ENCODE results near the gene KRT74.

DNA sequence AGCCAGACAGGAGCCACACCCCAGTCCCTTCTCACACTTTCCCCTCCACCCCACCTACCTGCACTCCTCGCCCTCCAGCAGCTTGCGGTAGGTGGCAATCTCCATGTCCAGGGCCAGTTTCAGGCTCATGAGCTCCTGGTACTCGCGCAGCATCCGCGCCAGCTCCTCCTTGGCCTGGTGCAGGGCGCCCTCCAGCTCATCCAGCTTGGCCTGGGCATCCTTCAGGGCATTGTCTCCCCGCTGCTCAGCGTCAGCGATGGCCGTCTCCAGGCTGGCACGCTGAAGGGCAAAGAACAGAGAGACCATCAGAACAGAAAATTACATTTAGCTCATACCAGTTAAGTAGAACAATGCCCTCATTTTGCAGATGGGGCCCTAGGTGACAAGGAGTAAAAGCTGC is 5.5 kb downstream of the KRT74 start:
- TF ChIP-seq, protein P1, sequence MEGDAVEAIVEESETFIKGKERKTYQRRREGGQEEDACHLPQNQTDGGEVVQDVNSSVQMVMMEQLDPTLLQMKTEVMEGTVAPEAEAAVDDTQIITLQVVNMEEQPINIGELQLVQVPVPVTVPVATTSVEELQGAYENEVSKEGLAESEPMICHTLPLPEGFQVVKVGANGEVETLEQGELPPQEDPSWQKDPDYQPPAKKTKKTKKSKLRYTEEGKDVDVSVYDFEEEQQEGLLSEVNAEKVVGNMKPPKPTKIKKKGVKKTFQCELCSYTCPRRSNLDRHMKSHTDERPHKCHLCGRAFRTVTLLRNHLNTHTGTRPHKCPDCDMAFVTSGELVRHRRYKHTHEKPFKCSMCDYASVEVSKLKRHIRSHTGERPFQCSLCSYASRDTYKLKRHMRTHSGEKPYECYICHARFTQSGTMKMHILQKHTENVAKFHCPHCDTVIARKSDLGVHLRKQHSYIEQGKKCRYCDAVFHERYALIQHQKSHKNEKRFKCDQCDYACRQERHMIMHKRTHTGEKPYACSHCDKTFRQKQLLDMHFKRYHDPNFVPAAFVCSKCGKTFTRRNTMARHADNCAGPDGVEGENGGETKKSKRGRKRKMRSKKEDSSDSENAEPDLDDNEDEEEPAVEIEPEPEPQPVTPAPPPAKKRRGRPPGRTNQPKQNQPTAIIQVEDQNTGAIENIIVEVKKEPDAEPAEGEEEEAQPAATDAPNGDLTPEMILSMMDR (conservative IDR thresholded peaks at IDR 0.05): no peak
- TF ChIP-seq ZFX (IDR thresholded peaks at IDR 0.05): no peak

All from C4-2B (cell line).